ENCODE results near the gene CHURC1. TPM values are rescaled to one million over a fixed set of nuclear protein-coding genes. Genes with fewer than 3 reads are reported as not detected.

The CHURC1 gene
- total and polyA plus RNA-seq, 2 experiments from 2014 or later: 42.0 to 218 TPM

GRCh38 chr14:64973826-64974225 lies 59.6 kb downstream of the CHURC1 start (continued):
- TF ChIP-seq EZH2 (IDR thresholded peaks at IDR 0.05; ENCODE audit: low read depth, unreplicated experiment): no peak
- TF ChIP-seq CTCF (conservative IDR thresholded peaks at IDR 0.05; ENCODE audit: low read depth in 2 of 2): no peak
- no peak for TF ChIP-seq ETS1 (IDR thresholded peaks at IDR 0.05)
- TF ChIP-seq ZNF114 (CRISPR knock-in tag; IDR thresholded peaks at IDR 0.05): no peak

- ATAC-seq: peak; percentile 76
- H3K4me3 Mint-ChIP-seq: peak overlapping the region; percentile 28; the same call in 2 of the 3 replicates
- no peaks in the 10 kb centered on the region for H3K36me3 Mint-ChIP-seq (ENCODE audit: low read depth)
- TF ChIP-seq NANOG (IDR thresholded peaks at IDR 0.05; ENCODE audit: borderline replicate concordance) (peak; percentile 35; the same call in 1 of the 2 replicates), ZNF114 (CRISPR knock-in tag; IDR thresholded peaks at IDR 0.05) (no peak), JUNB (IDR thresholded peaks at IDR 0.05; ENCODE audit: unreplicated experiment) (no peak), POLR2AphosphoS5 (IDR thresholded peaks at IDR 0.05; ENCODE audit: low read depth) (no peak), ZNF331 (CRISPR knock-in tag; IDR thresholded peaks at IDR 0.05; ENCODE audit: low read depth) (no peak), EZH2phosphoT487 (IDR thresholded peaks at IDR 0.05; ENCODE audit: unreplicated experiment) (no peak), ETS1 (IDR thresholded peaks at IDR 0.05) (no peak), ZNF462 (CRISPR knock-in tag; IDR thresholded peaks at IDR 0.05) (peak; percentile 67; the same call in 1 of the 2 replicates), EZH2 (IDR thresholded peaks at IDR 0.05; ENCODE audit: low read depth, unreplicated experiment) (no peak), STAT1 (IDR thresholded peaks at IDR 0.05; ENCODE audit: unreplicated experiment) (no peak)
Measured at GRCh38 chr14:64974563-64974962, 60.3 kb downstream of the CHURC1 start.

More at GRCh38 chr14:64974563-64974962, 60.3 kb downstream of the CHURC1 start:
- peak; percentile 80 for DNase-seq (ENCODE audit: low spot score)
- Histone ChIP-seq H3K27me3 (ENCODE audit: insufficient read depth) (no peaks in the 10 kb centered on the region; the same call in 1 of the 2 replicates), H3F3A (replicated peaks; ENCODE audit: low read depth) (peaks cover 21% of the 10 kb centered on the region), H3K27ac (ENCODE audit: low read depth) (peak overlapping the region; percentile 67; the same call in 1 of the 2 replicates), H3K36me3 (ENCODE audit: insufficient read depth) (no peaks in the 10 kb centered on the region), H3K4me1 (ENCODE audit: insufficient read depth) (peaks cover 57% of the 10 kb centered on the region), H2AFZ (no peak overlapping the region), H3K9me2 (ENCODE audit: insufficient read depth) (0 out of 2 replicates have a peak, but pooled peaks cover 5% of the 10 kb centered on the region), H4K20me1 (replicated peaks; ENCODE audit: insufficient read depth) (peaks cover 5% of the 10 kb centered on the region; the same call in 1 of the 2 replicates), H3K4me3 (no peak overlapping the region), H3K79me2 (replicated peaks; ENCODE audit: insufficient read depth) (peaks cover 9% of the 10 kb centered on the region), H3K4me2 (0 out of 2 replicates have a peak overlapping the region, but pooled peaks have one; percentile 9)
- peak overlapping the region; percentile 92 for H3K27ac Mint-ChIP-seq
- peaks cover 14% of the 10 kb centered on the region for H3K27me3 Mint-ChIP-seq (ENCODE audit: insufficient read depth, low read depth, poor library complexity)
- H3K9me3 Mint-ChIP-seq: no peaks in the 10 kb centered on the region
- peaks cover 42% of the 10 kb centered on the region for H3K4me1 Mint-ChIP-seq
